GM23248 (cell line): ENCODE data around the gene ARHGAP23. TPM values are rescaled to one million over a fixed set of nuclear protein-coding genes. Genes with fewer than 3 reads are reported as not detected.

ENCODE experiments used
- DNase-seq: peaks from one replicate; pipeline ENCODE4 v3.0.0-alpha.2; 2015
- H2AFZ ChIP-seq: fragments of 200-600 bp; sonication (generic); 2 replicates; pipeline ENCODE4 v1.6.1; 2016; ENCODE audit warnings: antibody characterized with exemption
- H3F3A ChIP-seq: fragments of 200-600 bp; sonication (generic); 2 replicates; pipeline ENCODE4 v1.6.1; 2016; ENCODE audit warnings: mild to moderate bottlenecking, antibody characterized with exemption, mixed run types; ENCODE audit not compliant: insufficient read depth
- H3K27ac ChIP-seq: fragments of 200-600 bp; sonication (generic); 2 replicates; pipeline ENCODE4 v1.5.1; 2016; ENCODE audit warnings: mild to moderate bottlenecking
- H3K27me3 ChIP-seq: fragments of 200-600 bp; sonication (generic); replicated peaks from 2 replicates; pipeline ENCODE4 v1.6.1; 2016; ENCODE audit warnings: mild to moderate bottlenecking; ENCODE audit not compliant: insufficient read depth
- H3K36me3 ChIP-seq: fragments of 200-600 bp; sonication (generic); 2 replicates; pipeline ENCODE4 v1.6.1; 2016; ENCODE audit warnings: low read depth, mild to moderate bottlenecking
- H3K4me1 ChIP-seq: fragments of 200-600 bp; sonication (generic); 2 replicates; pipeline ENCODE4 v1.6.1; 2016; ENCODE audit warnings: mild to moderate bottlenecking; ENCODE audit not compliant: insufficient read depth
- H3K4me2 ChIP-seq: fragments of 200-600 bp; sonication (generic); one replicate; pipeline ENCODE4 v1.6.1; 2016; ENCODE audit warnings: mild to moderate bottlenecking; ENCODE audit not compliant: unreplicated experiment
- H3K4me3 ChIP-seq: fragments of 200-600 bp; sonication (generic); 2 replicates; pipeline ENCODE4 v1.5.1; 2016; ENCODE audit warnings: mild to moderate bottlenecking
- H3K79me2 ChIP-seq: fragments of 200-600 bp; sonication (generic); 2 replicates; pipeline ENCODE4 v1.6.1; 2016; ENCODE audit warnings: mild to moderate bottlenecking; ENCODE audit not compliant: insufficient read depth
- H3K9ac ChIP-seq: fragments of 200-600 bp; sonication (generic); 2 replicates; pipeline ENCODE4 v1.6.1; 2016; ENCODE audit warnings: mild to moderate bottlenecking
- H3K9me2 ChIP-seq: fragments of 200-600 bp; sonication (generic); 2 replicates; pipeline ENCODE4 v1.6.1; 2016; ENCODE audit warnings: mixed run types, mild to moderate bottlenecking, moderate library complexity; ENCODE audit not compliant: insufficient read depth
- H3K9me3 ChIP-seq: fragments of 200-600 bp; sonication (generic); one replicate; pipeline ENCODE4 v1.6.1; 2017; ENCODE audit warnings: low read depth
- H4K20me1 ChIP-seq: fragments of 200-600 bp; sonication (generic); 2 replicates; pipeline ENCODE4 v1.6.0; 2016; ENCODE audit not compliant: insufficient read depth
- EZH2 ChIP-seq: fragments of 200-600 bp; sonication (generic); IDR thresholded peaks from 2 replicates; pipeline ENCODE4 v1.6.1; 2018; ENCODE audit warnings: antibody characterized with exemption, mild to moderate bottlenecking; ENCODE audit not compliant: insufficient read depth, poor library complexity, severe bottlenecking
- EZH2phosphoT487 ChIP-seq: fragments of 200-600 bp; sonication (generic); IDR thresholded peaks from 2 replicates; pipeline ENCODE4 v1.6.1; 2018; ENCODE audit warnings: antibody characterized with exemption, moderate library complexity, mild to moderate bottlenecking, low read depth; ENCODE audit not compliant: insufficient read depth
- WGBS, 2 experiments: methylation state at CpG; one replicate each; pipeline ENCODE4 v1.1.6; 2015 to 2017; ENCODE audit warnings: low lambda C conversion rate in 2 of 2, low coverage in 1 of 2; ENCODE audit errors: missing lambda C conversion rate in 2 of 2; 5-methylcytosine and 5-hydroxymethylcytosine counted together
- in situ Hi-C: fragments of 300-500 bp; cut with MboI; formaldehyde crosslinking; loops from 2 replicates; pipeline ENCODE4 v1.15.0; 2020
- polyA plus RNA-seq: library from polyadenylated mRNA; unstranded; fragments of >200 nt; fragmentation: Nextera tagmentation; extraction: Ambion mirVana; gene quantifications from 2 replicates; pipeline ENCODE4 v1.2.1, GENCODE V29; 2016
- total RNA-seq: library from RNA; depleted of rRNA; stranded (reverse); fragments of >200 nt; shearing (Covaris generic); gene quantifications from 2 replicates; pipeline ENCODE4 v1.2.3, GENCODE V29; 2014

Gene ARHGAP23
- total and polyA plus RNA-seq, 2 experiments from 2014 or later, result 6.6 to 69.4 TPM

- Histone ChIP-seq H3K36me3 (peaks cover 13% of the 10 kb centered on the region; the same call in 1 of the 2 replicates), H4K20me1 (peaks cover 8% of the 10 kb centered on the region; the same call in 1 of the 2 replicates), H3K9ac (no peak overlapping the region), H3K27me3 (no peaks in the 10 kb centered on the region), H3K79me2 (peaks cover 60% of the 10 kb centered on the region), H3K9me3 (no peaks in the 10 kb centered on the region), H3K4me3 (no peak overlapping the region), H3K9me2 (no peaks in the 10 kb centered on the region), H3K27ac (no peak overlapping the region), H3F3A (0 out of 2 replicates have a peak, but pooled peaks cover 12% of the 10 kb centered on the region), H3K4me2 (no peak overlapping the region), H2AFZ (no peak overlapping the region), H3K4me1 (peaks cover 25% of the 10 kb centered on the region)
- no peak for DNase-seq
- in situ Hi-C loops, result no loop called here
- TF ChIP-seq EZH2 (no peak), EZH2phosphoT487 (no peak)
- WGBS, 2 experiments, result 90 to 92% methylated on average over 7 of the region's 7 CpGs
These were observed 33.4 kb downstream of the ARHGAP23 start for GRCh38 chr17:38461683-38462082.

- WGBS, 2 experiments, result 35 to 41% methylated on average over 8 of the region's 8 CpGs
- no peaks in the 10 kb centered on the region for H3K9me2 ChIP-seq
- peak overlapping the region; percentile 88; the same call in 1 of the 2 replicates for H3K9ac ChIP-seq
- H2AFZ ChIP-seq, result no peak overlapping the region
- peak overlapping the region; percentile 99 for H3K27ac ChIP-seq
- peaks cover 27% of the 10 kb centered on the region; the same call in 1 of the 2 replicates for H3K36me3 ChIP-seq
- no peak overlapping the region for H3K4me3 ChIP-seq
- in situ Hi-C loops, result no loop called here
- H3K9me3 ChIP-seq, result no peaks in the 10 kb centered on the region
- peaks cover 40% of the 10 kb centered on the region for H3K4me1 ChIP-seq
- TF ChIP-seq EZH2phosphoT487, result no peak
- TF ChIP-seq EZH2, result no peak
- H3K79me2 ChIP-seq, result peaks cover 60% of the 10 kb centered on the region
- peaks cover 20% of the 10 kb centered on the region; the same call in 1 of the 2 replicates for H3F3A ChIP-seq
- H3K27me3 ChIP-seq, result no peaks in the 10 kb centered on the region
- peak; percentile 17 for DNase-seq
- no peaks in the 10 kb centered on the region for H4K20me1 ChIP-seq
- H3K4me2 ChIP-seq, result no peak overlapping the region
These were observed 35.2 kb downstream of the ARHGAP23 start for GRCh38 chr17:38463451-38463858.

GRCh38 chr17:38464251-38464722, 36.0 kb downstream of the ARHGAP23 start:
- TF ChIP-seq EZH2, result no peak
- no peak for TF ChIP-seq EZH2phosphoT487
- DNase-seq, result peak; percentile 80
- Histone ChIP-seq H3F3A (peaks cover 20% of the 10 kb centered on the region; the same call in 1 of the 2 replicates), H2AFZ (no peak overlapping the region), H3K4me1 (peaks cover 40% of the 10 kb centered on the region), H3K4me2 (peak overlapping the region; percentile 88), H3K9ac (peak overlapping the region; percentile 88), H3K9me2 (no peaks in the 10 kb centered on the region), H3K4me3 (peak overlapping the region; percentile 75), H3K79me2 (peaks cover 62% of the 10 kb centered on the region), H3K36me3 (peaks cover 27% of the 10 kb centered on the region; the same call in 1 of the 2 replicates), H3K9me3 (no peaks in the 10 kb centered on the region), H3K27ac (peak overlapping the region; percentile 99), H3K27me3 (no peaks in the 10 kb centered on the region), H4K20me1 (no peaks in the 10 kb centered on the region)
- WGBS, 2 experiments, result 12 to 15% methylated on average over 9 of the region's 9 CpGs
- in situ Hi-C loops, result no loop called here

GRCh38 chr17:38464723-38465390, 36.6 kb downstream of the ARHGAP23 start:
- Histone ChIP-seq H3K9me2 (no peaks in the 10 kb centered on the region), H3K4me2 (peak overlapping the region; percentile 88), H3F3A (peaks cover 20% of the 10 kb centered on the region; the same call in 1 of the 2 replicates), H3K36me3 (peaks cover 27% of the 10 kb centered on the region; the same call in 1 of the 2 replicates), H3K4me1 (peaks cover 45% of the 10 kb centered on the region), H4K20me1 (no peaks in the 10 kb centered on the region), H3K27ac (peak overlapping the region; percentile 99), H3K4me3 (peak overlapping the region; percentile 75), H2AFZ (0 out of 2 replicates have a peak overlapping the region, but pooled peaks have one; percentile 2), H3K27me3 (no peaks in the 10 kb centered on the region), H3K9me3 (no peaks in the 10 kb centered on the region), H3K9ac (peak overlapping the region; percentile 88), H3K79me2 (peaks cover 63% of the 10 kb centered on the region)
- no peak for TF ChIP-seq EZH2phosphoT487
- TF ChIP-seq EZH2, result no peak
- 1% methylated on average over 15 to 28 of the region's 28 CpGs for WGBS, 2 experiments
- in situ Hi-C loops, result no loop called here
- DNase-seq, result peak; percentile 98
